ENCODE measurements around the gene TPST2.

TPST2 gene

DNA sequence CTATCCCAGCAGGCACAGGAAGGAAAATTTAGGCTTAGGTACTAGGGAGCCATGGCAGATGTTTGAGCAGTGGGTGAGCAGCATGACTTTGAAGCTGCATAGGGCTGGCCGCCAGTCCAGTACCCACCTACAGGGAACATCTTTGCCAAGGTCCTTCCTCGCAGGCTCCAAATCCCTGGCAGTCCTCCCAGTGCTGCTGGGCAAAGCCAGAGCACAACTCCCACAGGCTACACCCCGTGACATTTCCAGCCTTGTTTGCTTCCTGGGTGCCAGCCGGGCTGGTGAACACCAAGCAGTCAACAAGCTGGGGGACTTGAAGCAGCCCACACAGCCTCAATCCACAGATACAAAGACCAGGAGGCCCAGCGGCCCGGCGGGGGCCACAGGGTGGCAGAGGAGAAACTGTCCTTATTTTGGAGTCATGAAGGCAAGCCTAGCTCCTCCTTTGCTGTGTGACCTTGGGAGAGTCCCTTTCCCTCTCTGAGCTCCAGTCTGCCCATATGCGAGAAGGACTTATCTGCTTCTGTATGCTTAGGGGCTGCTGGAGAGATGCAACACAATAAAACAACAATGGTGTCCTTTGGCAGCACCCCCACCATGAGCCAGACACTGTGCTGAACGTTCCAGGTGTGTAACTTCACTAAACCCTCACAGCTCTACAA, 28.0 kb downstream of the TPST2 start:
- Histone ChIP-seq H3K36me3 (ENCODE audit: control insufficient read depth, insufficient read depth, low read length) (no peaks in the 10 kb centered on the region), H3K4me1 (no peaks in the 10 kb centered on the region), H3K9me3 (ENCODE audit: control insufficient read depth, low read length) (no peaks in the 10 kb centered on the region), H3K4me2 (ENCODE audit: low read length) (no peak overlapping the region), H3K27ac (no peak overlapping the region), H3K79me2 (no peaks in the 10 kb centered on the region), H3K27me3 (ENCODE audit: control insufficient read depth, insufficient read depth, low read length) (no peaks in the 10 kb centered on the region), H3K4me3 (ENCODE audit: low read depth, low read length) (no peak overlapping the region), H3K9ac (no peak overlapping the region), H2AFZ (no peak overlapping the region)
- TF ChIP-seq CTCF (IDR thresholded peaks at IDR 0.05): no peak

DNA sequence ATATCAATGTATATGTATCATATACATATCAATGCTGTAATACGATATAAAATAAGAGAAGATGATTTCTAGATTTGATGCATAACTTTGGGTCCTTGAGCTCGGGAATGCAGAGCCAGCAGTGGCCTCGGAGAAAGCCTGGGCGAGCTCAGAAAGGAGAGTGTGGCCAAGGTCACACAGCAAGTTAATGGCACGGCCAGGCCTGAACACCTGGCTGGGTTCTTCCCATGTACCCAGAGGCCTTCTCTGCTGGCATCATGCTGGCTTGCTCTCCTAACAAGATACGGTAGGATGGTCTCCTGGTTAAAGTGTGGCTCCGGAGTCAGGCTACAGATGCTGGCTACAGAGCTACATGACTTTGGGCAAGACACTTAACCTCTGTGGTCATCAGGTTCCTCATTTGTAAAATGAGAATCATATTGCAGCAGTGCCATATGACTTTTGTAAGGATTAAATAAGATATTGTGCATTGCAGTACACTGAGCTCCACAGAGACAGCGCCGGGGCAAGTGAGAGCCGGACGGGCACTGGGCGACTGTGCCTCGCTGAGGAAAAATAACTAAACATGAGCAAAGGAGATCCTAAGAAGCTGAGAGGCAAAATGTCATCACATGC, 29.9 kb downstream of the TPST2 start:
- H3K27ac ChIP-seq: no peak overlapping the region
- H3K9ac ChIP-seq: no peak overlapping the region

DNA sequence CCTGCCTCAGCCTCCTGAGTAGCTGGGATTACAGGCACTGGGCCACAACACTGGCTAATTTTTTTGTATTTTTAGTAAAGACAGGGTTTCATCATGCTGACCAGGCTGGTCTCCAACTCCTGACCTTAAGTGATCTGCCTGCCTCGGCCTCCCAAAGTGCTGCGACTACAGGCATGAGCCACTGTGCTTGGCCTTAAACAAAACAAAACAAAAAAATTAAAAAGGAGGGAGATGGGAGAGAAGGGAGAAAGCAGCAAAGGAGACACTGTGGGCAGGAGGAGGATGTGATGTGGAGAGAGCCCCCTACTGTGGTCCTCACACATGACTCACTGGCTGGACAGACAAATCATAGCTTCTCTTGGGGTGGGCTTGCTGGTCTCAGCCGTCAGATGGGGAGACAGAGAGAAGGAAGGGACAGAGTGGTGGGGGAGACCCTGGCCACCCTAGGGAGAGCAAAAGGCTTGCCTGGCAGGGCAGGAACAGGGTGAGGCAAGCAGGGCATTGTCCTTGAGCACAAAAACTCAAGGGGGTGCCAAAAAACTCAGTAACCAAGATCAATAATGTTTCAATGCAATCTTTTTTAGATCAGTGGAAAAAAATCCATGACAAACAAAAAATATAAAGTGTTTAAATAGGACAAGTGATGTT, 31.6 kb downstream of the TPST2 start:
- Histone ChIP-seq H3K4me3 (ENCODE audit: low read depth, low read length) (no peak overlapping the region), H3K27me3 (ENCODE audit: control insufficient read depth, insufficient read depth, low read length) (no peaks in the 10 kb centered on the region), H3K79me2 (no peaks in the 10 kb centered on the region), H3K27ac (no peak overlapping the region), H3K4me2 (ENCODE audit: low read length) (no peak overlapping the region), H2AFZ (no peak overlapping the region), H3K9ac (no peak overlapping the region), H3K4me1 (no peaks in the 10 kb centered on the region), H3K36me3 (ENCODE audit: control insufficient read depth, insufficient read depth, low read length) (no peaks in the 10 kb centered on the region), H3K9me3 (ENCODE audit: control insufficient read depth, low read length) (no peaks in the 10 kb centered on the region)
- no peak for TF ChIP-seq CTCF (IDR thresholded peaks at IDR 0.05)

More for the DNA sequence above, 29.9 kb downstream of the TPST2 start:
- Histone ChIP-seq H3K79me2 (no peaks in the 10 kb centered on the region), H3K4me2 (ENCODE audit: low read length) (no peak overlapping the region), H2AFZ (no peak overlapping the region), H3K4me1 (no peaks in the 10 kb centered on the region), H3K36me3 (ENCODE audit: control insufficient read depth, insufficient read depth, low read length) (no peaks in the 10 kb centered on the region), H3K27me3 (ENCODE audit: control insufficient read depth, insufficient read depth, low read length) (no peaks in the 10 kb centered on the region), H3K4me3 (ENCODE audit: low read depth, low read length) (no peak overlapping the region), H3K9me3 (ENCODE audit: control insufficient read depth, low read length) (no peaks in the 10 kb centered on the region)
- no peak for TF ChIP-seq CTCF (IDR thresholded peaks at IDR 0.05)

GRCh38 chr22:26556904-26557303, 33.0 kb downstream of the TPST2 start:
- Histone ChIP-seq H3K9ac (no peak overlapping the region), H3K27ac (no peak overlapping the region), H3K4me2 (ENCODE audit: low read length) (no peak overlapping the region), H3K9me3 (ENCODE audit: control insufficient read depth, low read length) (no peaks in the 10 kb centered on the region), H3K36me3 (ENCODE audit: control insufficient read depth, insufficient read depth, low read length) (no peaks in the 10 kb centered on the region), H3K79me2 (no peaks in the 10 kb centered on the region), H3K4me3 (ENCODE audit: low read depth, low read length) (no peak overlapping the region), H2AFZ (no peak overlapping the region), H3K27me3 (ENCODE audit: control insufficient read depth, insufficient read depth, low read length) (no peaks in the 10 kb centered on the region), H3K4me1 (no peaks in the 10 kb centered on the region)
- TF ChIP-seq CTCF (IDR thresholded peaks at IDR 0.05): no peak

Data from parathyroid adenoma (tissue), 2 donors.